Cardiac muscle cell (in vitro differentiated cells and primary cell): Measurements from ENCODE around the gene DUSP22. TPM values are rescaled to one million over a fixed set of nuclear protein-coding genes. Genes with fewer than 3 reads are reported as not detected.

Source experiments
- DNase-seq, 2 donors: peaks; one replicate each; pipeline versions ENCODE4 v3.0.0 to v3.0.0-alpha.2; 2010 to 2017; ENCODE audit warnings: low read depth in 1 of 2, low spot score in 1 of 2
- H3K27ac ChIP-seq: fragments of 200-600 bp; sonication (generic); 2 replicates; pipeline ENCODE4 v1.5.1; 2016
- H3K27me3 ChIP-seq: fragments of 200-600 bp; sonication (generic); 2 replicates; pipeline ENCODE4 v1.6.0; 2016; ENCODE audit warnings: control low read depth
- H3K36me3 ChIP-seq: fragments of 200-600 bp; sonication (generic); 2 replicates; pipeline ENCODE4 v1.5.1; 2016; ENCODE audit warnings: control low read depth
- H3K4me1 ChIP-seq: fragments of 200-600 bp; sonication (generic); 2 replicates; pipeline ENCODE4 v1.8.1; 2017; ENCODE audit warnings: low read depth, mild to moderate bottlenecking, mixed run types
- H3K4me3 ChIP-seq: fragments of 200-600 bp; sonication (generic); 2 replicates; pipeline ENCODE4 v1.5.1; 2016; ENCODE audit warnings: mild to moderate bottlenecking
- H3K9me3 ChIP-seq: fragments of 200-600 bp; sonication (generic); 2 replicates; pipeline ENCODE4 v1.5.1; 2017; ENCODE audit warnings: low read depth, mild to moderate bottlenecking, control low read depth
- polyA plus RNA-seq: library from polyadenylated mRNA; unstranded; fragments of >200 nt; fragmentation: Nextera tagmentation; extraction: Ambion mirVana; gene quantifications from 2 replicates; pipeline ENCODE4 v1.2.1, GENCODE V29; 2016
- total RNA-seq: library from RNA; depleted of rRNA; stranded (reverse); fragments of >200 nt; gene quantifications from 2 replicates; pipeline ENCODE4 v1.2.3, GENCODE V29; 2016
- TF ChIP-seq, protein P1 (sequence below): IDR thresholded peaks from 2 replicates; pipeline ENCODE4 v1.5.1; 2012; ENCODE audit warnings: low read depth, mild to moderate bottlenecking, low read length

DUSP22 gene
- total and polyA plus RNA-seq, 2 experiments from 2014 or later: 50.7 to 89.3 TPM

DNA sequence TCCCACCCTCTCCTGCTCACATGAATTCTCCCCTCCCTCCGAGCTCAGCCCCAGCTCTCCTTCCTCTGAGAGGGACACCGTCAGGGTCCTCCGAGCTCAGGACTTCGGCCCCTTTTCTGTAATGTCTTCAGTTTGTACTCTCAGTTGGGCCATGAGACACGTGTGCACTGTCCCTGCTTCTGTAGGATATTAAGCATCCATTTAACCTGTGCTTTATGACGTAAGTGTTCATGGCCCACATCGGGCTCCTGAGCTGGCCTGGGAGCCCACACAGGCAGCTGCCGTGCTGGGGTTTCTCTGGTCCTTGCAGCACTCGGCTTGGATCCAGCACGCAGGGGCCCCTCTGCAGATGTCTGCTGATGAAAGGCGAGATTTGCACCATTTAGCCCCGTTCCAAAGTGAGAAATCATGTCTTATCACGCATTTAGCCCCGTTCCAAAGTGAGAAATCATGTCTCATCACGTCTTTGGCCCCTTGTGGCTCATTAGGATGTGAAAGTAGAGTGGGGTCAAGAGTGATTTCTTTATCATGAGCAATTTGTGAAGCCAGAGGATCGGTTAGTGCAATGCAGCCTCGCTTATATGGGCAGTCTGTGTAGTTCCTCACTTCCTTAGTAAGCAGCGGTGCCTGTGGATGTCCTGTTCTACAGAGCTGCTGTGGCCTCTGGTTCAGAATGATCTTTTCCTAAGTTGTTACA is 25.3 kb downstream of the DUSP22 start:
- no peak for DNase-seq
- Histone ChIP-seq H3K27me3 (no peaks in the 10 kb centered on the region), H3K9me3 (no peaks in the 10 kb centered on the region)

DNA sequence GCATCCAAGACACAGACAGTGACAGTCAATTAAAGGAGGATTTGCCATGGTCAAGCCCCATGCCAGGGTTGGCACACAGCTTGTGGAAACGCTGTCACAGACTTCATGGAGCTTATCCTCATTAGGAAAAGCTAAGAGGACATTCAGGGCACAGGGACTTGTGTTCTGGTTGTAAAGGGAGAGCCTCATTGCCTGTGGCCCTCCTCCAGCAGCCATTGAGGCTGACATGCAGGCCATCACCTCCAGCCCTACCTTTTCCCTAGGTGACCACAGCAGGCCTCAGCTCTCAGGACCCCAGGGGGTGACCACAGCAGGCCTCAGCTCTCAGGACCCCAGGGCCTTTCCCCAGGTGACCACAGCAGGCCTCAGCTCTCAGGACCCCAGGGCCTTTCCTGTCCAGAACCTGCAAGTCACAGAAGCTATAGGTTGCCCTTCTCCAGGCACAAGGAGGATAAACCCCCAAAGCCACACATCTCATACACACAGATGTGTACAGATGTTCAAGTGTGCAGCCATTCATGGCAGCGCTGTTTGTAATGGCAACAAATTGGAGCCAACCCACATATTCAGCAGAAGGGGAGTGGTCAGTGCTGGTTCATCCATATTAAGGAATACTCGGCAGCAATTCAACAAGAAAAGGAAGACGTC is 26.1 kb downstream of the DUSP22 start:
- no peak for DNase-seq
- TF ChIP-seq, protein P1, sequence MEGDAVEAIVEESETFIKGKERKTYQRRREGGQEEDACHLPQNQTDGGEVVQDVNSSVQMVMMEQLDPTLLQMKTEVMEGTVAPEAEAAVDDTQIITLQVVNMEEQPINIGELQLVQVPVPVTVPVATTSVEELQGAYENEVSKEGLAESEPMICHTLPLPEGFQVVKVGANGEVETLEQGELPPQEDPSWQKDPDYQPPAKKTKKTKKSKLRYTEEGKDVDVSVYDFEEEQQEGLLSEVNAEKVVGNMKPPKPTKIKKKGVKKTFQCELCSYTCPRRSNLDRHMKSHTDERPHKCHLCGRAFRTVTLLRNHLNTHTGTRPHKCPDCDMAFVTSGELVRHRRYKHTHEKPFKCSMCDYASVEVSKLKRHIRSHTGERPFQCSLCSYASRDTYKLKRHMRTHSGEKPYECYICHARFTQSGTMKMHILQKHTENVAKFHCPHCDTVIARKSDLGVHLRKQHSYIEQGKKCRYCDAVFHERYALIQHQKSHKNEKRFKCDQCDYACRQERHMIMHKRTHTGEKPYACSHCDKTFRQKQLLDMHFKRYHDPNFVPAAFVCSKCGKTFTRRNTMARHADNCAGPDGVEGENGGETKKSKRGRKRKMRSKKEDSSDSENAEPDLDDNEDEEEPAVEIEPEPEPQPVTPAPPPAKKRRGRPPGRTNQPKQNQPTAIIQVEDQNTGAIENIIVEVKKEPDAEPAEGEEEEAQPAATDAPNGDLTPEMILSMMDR: no peak
- H3K9me3 ChIP-seq: no peaks in the 10 kb centered on the region

More for the DNA sequence above, 25.3 kb downstream of the DUSP22 start:
- Histone ChIP-seq H3K27ac (no peak overlapping the region), H3K4me3 (no peak overlapping the region), H3K36me3 (no peaks in the 10 kb centered on the region), H3K4me1 (no peaks in the 10 kb centered on the region)
- TF ChIP-seq, protein P1: no peak

DNA sequence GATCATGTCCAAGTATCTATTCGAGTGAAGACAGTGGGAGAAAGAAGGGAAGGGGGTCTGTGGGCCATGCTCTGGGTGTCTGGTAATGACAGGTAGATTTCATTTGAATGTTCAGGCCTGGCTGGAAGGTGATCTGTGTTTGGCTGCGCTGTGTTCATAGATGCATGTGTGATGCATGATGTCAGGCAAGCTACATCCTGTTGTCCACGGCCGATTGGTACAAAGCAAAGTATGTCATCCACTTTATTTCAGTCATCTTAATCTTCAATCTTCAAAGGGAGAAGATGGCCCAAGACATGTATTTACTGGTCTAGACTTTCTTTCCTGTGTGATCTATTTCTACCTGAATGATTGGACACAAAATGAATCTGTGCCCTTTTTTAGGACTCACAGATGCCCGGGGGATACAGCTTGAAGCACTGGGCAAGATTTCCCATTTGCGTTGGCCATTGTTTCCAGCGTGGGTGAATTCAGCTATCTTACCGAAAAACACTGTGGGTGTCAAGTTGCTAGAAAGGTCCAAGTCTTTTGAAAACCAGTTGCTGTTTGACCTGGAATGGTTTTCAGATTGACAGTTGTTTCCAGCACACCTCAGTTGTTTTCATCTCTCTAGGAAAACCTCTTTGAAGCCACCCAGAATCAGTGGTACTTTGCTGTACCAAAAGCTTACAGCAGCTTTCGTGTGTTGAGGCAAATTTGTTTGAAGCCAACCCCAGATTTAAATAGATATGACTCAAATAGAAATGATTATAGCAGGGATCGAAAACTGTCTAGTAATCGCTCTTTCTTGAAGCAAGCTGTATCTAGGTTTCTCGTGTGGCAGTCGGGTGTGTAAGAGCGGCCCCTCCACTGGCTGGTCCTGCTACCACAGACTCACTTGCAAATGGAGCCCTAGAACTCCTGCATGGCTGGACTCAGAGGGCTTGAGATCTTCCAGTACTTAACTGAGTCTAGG is 27.2 kb downstream of the DUSP22 start:
- no peak overlapping the region for H3K27ac ChIP-seq
- H3K9me3 ChIP-seq: no peaks in the 10 kb centered on the region

More for the DNA sequence above, 26.1 kb downstream of the DUSP22 start:
- H3K36me3 ChIP-seq: no peaks in the 10 kb centered on the region
- H3K4me1 ChIP-seq: peaks cover 2% of the 10 kb centered on the region
- H3K27me3 ChIP-seq: no peaks in the 10 kb centered on the region
- no peak overlapping the region for H3K27ac ChIP-seq
- no peak overlapping the region for H3K4me3 ChIP-seq

DNA sequence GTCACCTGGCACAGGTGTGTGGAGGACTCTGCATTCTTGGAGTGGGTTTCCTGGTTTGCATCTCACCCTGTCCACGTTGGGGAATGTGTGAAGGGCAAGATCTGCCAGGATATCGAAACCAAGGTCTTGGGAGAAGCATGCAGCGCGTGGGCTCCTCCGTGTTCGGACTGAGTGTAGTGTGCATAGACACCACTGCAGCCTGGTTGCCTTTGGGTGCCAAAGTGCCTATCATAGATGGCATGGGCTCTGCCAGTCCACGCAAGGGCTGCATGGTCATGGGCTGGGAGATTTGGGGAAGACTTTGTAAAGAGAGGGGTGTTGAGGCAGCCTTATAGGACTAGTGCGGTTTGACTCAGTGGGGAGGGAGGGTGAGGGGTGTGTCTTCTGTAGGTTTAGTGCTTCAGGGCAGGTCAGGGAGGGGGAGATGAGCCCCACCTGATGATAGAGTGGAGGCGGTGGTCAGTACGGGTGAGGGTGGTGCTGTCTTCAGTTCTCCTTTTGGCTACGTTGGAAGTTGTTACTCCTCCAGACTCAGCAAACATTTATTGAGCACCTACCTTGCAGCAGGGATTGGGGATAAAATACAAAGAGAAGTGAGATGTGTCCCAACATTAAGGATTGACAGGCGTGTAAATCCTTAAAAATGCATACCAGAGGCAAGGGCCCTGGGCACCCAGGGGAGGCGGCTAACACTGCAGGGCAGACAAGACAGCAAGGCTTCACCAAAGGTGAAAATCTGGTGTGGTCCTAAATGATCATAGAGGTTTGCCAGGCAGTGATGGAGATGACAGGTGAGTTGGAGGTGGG is 28.3 kb downstream of the DUSP22 start:
- no peak for DNase-seq
- H3K4me3 ChIP-seq: no peak overlapping the region
- peaks cover 3% of the 10 kb centered on the region for H3K9me3 ChIP-seq
- H3K27ac ChIP-seq: no peak overlapping the region
- no peaks in the 10 kb centered on the region for H3K27me3 ChIP-seq
- peaks cover 6% of the 10 kb centered on the region for H3K4me1 ChIP-seq
- no peaks in the 10 kb centered on the region for H3K36me3 ChIP-seq
- TF ChIP-seq, protein P1: no peak

More for the DNA sequence above, 27.2 kb downstream of the DUSP22 start:
- peaks cover 6% of the 10 kb centered on the region for H3K4me1 ChIP-seq
- TF ChIP-seq, protein P1: no peak
- H3K36me3 ChIP-seq: no peaks in the 10 kb centered on the region
- no peak overlapping the region for H3K4me3 ChIP-seq
- DNase-seq: no peak
- H3K27me3 ChIP-seq: no peaks in the 10 kb centered on the region

DNA sequence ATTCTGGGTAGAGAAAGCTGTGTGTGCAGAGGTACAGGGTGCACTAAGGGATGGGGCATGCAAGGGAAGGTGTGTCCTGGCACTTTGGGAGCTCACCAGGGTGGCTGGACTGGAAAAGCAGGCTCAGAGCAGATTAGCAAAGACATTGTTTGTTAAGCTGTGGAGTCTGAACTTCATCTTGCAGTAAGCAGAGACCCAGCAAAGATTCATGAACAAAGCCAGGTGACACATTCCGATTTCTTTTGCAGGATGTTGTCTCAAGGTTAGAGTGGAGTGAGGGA is 28.8 kb downstream of the DUSP22 start:
- Histone ChIP-seq H3K4me3 (no peak overlapping the region), H3K36me3 (no peaks in the 10 kb centered on the region), H3K27ac (no peak overlapping the region), H3K27me3 (no peaks in the 10 kb centered on the region), H3K4me1 (peaks cover 6% of the 10 kb centered on the region), H3K9me3 (peaks cover 3% of the 10 kb centered on the region)
- no peak for DNase-seq
- TF ChIP-seq, protein P1: no peak
